Activated T-helper 1 cell treated with anti-CD3 and anti-CD28 coated beads, Interleukin-12 subunit alpha, Interleukin-12 subunit beta, Interleukin-2, Interleukin-4 antibody, amounts not matched to agents 30 ng/mL and 10 ng/mL and 1 ng/mL, durations not matched to agents 14 hours and 24 hours and 36 hours (primary cell): ENCODE results near the gene LRRC4B. TPM values are rescaled to one million over a fixed set of nuclear protein-coding genes. Genes with fewer than 3 reads are reported as not detected.

Experiments
- DNase-seq: peaks from one replicate; pipeline ENCODE4 v3.0.0; 2021; ENCODE audit warnings: low spot score
- H3K27ac Mint-ChIP-seq: one replicate; pipeline ENCODE4 v1.8.0; 2021; ENCODE audit warnings: mild to moderate bottlenecking, mixed read lengths
- H3K27me3 Mint-ChIP-seq: one replicate; pipeline ENCODE4 v1.8.0; 2022; ENCODE audit warnings: mild to moderate bottlenecking, moderate library complexity, mixed read lengths; ENCODE audit not compliant: insufficient read depth
- H3K36me3 Mint-ChIP-seq: one replicate; pipeline ENCODE4 v1.8.0; 2021; ENCODE audit warnings: low read depth, mixed read lengths
- H3K4me1 Mint-ChIP-seq: one replicate; pipeline ENCODE4 v1.8.0; 2021; ENCODE audit warnings: low read depth, mixed read lengths
- H3K4me3 Mint-ChIP-seq: one replicate; pipeline ENCODE4 v1.8.0; 2021; ENCODE audit warnings: mild to moderate bottlenecking, moderate library complexity, mixed read lengths
- H3K9me3 Mint-ChIP-seq: one replicate; pipeline ENCODE4 v1.8.0; 2021; ENCODE audit warnings: mixed read lengths
- intact Hi-C: fragments of 100-400 bp; cut with micrococcal nuclease; formaldehyde crosslinking; loops from one replicate; pipeline ENCODE4 v1.15.1; 2024
- total RNA-seq: library from RNA; stranded (reverse); gene quantifications from 2 replicates; pipeline ENCODE4 v1.2.3, GENCODE V29; 2022

Gene LRRC4B
- total RNA-seq, 1 donor from 2014 or later: 0.05 TPM

GRCh38 chr19:50482271-50482855, 85.9 kb downstream of the LRRC4B start:
- Mint-ChIP-seq H3K27ac (no peak overlapping the region), H3K9me3 (peaks cover 16% of the 10 kb centered on the region), H3K4me3 (no peak overlapping the region), H3K36me3 (peaks cover 38% of the 10 kb centered on the region), H3K4me1 (peaks cover 14% of the 10 kb centered on the region), H3K27me3 (no peaks in the 10 kb centered on the region)
- no peak for DNase-seq
- intact Hi-C loops: no loop called here

GRCh38 chr19:50481351-50482149, 86.7 kb downstream of the LRRC4B start:
- H3K27me3 Mint-ChIP-seq: no peaks in the 10 kb centered on the region

GRCh38 chr19:50480281-50481111, 87.7 kb downstream of the LRRC4B start:
- Mint-ChIP-seq H3K27me3 (no peaks in the 10 kb centered on the region), H3K36me3 (peaks cover 28% of the 10 kb centered on the region), H3K4me1 (peaks cover 20% of the 10 kb centered on the region), H3K9me3 (peaks cover 3% of the 10 kb centered on the region), H3K4me3 (no peak overlapping the region), H3K27ac (no peak overlapping the region)
- DNase-seq: no peak
- intact Hi-C loops: no loop called here

More at GRCh38 chr19:50481351-50482149, 86.7 kb downstream of the LRRC4B start:
- H3K4me3 Mint-ChIP-seq: no peak overlapping the region
- peaks cover 12% of the 10 kb centered on the region for H3K9me3 Mint-ChIP-seq
- H3K4me1 Mint-ChIP-seq: peaks cover 19% of the 10 kb centered on the region
- H3K36me3 Mint-ChIP-seq: peaks cover 35% of the 10 kb centered on the region
- no peak for DNase-seq
- intact Hi-C loops: no loop called here
- no peak overlapping the region for H3K27ac Mint-ChIP-seq

DNA sequence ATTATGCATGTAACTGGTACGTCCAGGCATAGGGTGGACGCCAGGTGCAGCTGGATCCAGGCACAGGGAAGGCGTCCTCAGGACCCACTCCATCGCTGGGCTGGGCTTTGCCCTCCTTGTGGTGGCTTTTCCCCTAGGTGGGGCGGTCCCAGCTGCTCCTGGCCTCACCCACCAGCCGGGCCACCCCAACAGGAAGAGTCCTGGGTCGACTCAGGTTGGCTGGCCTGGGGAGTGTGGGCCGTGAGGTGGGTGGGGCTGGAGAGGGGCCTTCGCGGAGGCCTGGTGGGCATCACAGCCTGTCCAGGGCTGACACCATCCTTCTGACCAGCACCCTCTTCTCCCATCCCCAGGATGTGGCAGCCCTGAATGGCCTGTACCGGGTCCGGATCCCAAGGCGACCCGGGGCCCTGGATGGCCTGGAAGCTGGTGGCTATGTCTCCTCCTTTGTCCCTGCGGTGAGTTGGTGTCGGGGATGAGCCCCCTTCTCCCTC, 88.4 kb downstream of the LRRC4B start:
- Mint-ChIP-seq H3K9me3 (no peaks in the 10 kb centered on the region), H3K4me1 (peaks cover 20% of the 10 kb centered on the region), H3K4me3 (no peak overlapping the region), H3K36me3 (peaks cover 21% of the 10 kb centered on the region), H3K27ac (no peak overlapping the region), H3K27me3 (no peaks in the 10 kb centered on the region)
- no peak for DNase-seq
- intact Hi-C loops: loop anchor here (5.0 kb wide), 1 partner anchor 123 kb away; no protein-coding TSS in a partner anchor

GRCh38 chr19:50478901-50479715, 89.1 kb downstream of the LRRC4B start:
- intact Hi-C loops: loop anchor here (5.0 kb wide), 1 partner anchor 122 kb away; no protein-coding TSS in a partner anchor
- peaks cover 21% of the 10 kb centered on the region for H3K36me3 Mint-ChIP-seq
- no peaks in the 10 kb centered on the region for H3K27me3 Mint-ChIP-seq
- DNase-seq: no peak
- no peaks in the 10 kb centered on the region for H3K9me3 Mint-ChIP-seq
- peak overlapping the region; percentile 39 for H3K4me3 Mint-ChIP-seq
- no peak overlapping the region for H3K27ac Mint-ChIP-seq
- H3K4me1 Mint-ChIP-seq: peaks cover 20% of the 10 kb centered on the region

DNA sequence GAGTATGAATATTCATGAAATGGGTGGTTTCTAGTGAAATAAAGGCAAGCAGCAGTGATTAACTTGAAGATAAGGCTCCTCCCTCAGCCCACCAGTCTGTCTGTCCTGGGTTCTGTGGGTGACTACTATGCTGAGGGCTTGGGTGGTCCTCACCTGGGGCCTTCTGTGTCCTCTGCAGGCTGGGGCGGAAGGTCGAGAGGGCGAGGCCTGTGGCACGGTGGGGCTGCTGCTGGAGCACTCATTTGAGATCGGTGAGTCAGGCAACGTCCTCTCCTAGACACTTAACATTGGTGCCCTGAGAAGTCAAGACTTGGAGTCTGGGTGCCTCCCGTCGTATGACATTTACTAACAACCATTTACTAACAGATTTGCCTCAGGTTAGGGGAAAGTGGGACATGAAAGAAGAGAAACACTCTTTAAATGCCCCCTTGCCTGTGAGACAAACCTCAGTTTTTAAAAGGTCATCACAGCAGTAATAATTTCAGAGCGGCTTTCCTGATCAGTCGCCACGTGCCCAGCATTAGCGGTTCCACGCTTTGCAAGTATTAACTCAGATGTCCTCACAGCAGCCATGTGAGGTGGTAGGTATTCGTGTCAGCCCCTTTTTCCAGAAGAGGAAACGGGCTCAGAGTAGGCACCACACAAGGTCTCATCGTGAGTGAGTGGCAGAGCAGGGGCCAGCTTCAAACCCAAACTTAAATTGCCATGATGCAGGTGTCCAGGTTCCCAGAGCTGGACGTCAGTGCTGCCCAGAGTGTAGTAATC, 90.3 kb downstream of the LRRC4B start:
- no peaks in the 10 kb centered on the region for H3K9me3 Mint-ChIP-seq
- no peaks in the 10 kb centered on the region for H3K27me3 Mint-ChIP-seq
- H3K4me3 Mint-ChIP-seq: peak overlapping the region; percentile 91
- H3K4me1 Mint-ChIP-seq: peaks cover 20% of the 10 kb centered on the region
- no peak for DNase-seq
- intact Hi-C loops: loop anchor here (5.0 kb wide), 1 partner anchor 121 kb away; no protein-coding TSS in a partner anchor
- H3K36me3 Mint-ChIP-seq: peaks cover 16% of the 10 kb centered on the region
- H3K27ac Mint-ChIP-seq: peak overlapping the region; percentile 34

DNA sequence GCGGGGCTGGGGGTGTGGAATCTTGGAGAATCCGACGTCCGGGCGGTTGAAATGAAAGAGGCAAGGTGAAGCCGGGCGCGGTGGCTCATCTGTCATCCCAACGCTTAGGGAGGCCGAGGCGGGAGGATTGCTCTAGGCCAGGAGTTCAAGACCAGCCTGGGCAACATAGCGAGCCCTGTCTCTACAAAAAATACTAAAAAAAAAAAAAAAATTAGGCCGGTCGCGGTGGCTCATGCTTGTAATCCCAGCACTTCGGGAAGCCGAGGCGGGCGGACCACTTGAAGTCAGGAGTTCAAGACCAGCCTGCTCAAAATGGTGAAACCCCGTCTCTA, 91.4 kb downstream of the LRRC4B start:
- Mint-ChIP-seq H3K27me3 (no peaks in the 10 kb centered on the region), H3K27ac (peak overlapping the region; percentile 59), H3K4me3 (peak overlapping the region; percentile 91), H3K36me3 (peaks cover 13% of the 10 kb centered on the region), H3K4me1 (peaks cover 20% of the 10 kb centered on the region), H3K9me3 (no peaks in the 10 kb centered on the region)
- intact Hi-C loops: loop anchor here (1.0 to 5.0 kb wide), 4 partner anchors 34 to 181 kb away; partner anchors contain the start of gene JOSD2
- no peak for DNase-seq

DNA sequence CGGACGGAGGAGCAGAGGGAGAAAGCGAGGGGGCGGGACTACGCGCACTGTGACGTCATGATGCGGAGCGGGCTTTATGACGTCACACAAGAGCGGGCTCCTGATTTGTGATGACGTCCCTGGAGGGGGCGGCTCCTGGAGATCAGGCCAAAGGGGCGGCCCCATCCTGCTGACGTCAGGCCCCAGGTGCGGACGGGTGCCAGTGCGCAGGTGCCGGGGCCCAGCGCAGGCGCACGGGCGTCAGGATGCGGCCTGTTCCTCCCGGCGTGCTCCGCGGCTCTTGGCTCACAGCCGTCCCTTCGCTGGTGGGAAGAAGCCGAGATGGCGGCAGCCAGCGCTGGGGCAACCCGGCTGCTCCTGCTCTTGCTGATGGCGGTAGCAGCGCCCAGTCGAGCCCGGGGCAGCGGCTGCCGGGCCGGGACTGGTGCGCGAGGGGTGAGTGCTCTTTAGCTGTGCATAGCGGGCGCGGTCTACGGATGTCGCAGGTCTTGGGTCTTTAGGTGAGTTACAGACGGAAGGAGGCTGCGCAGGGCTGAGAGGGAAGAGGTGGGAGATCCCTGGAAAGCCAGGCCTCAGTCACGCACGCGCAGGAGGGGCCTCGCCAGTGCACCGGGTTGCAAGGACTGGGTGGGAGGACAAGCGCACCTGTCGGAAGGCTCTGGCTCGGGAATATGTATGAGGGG, 91.9 kb downstream of the LRRC4B start, which contains the start of the genes EMC10 and GARIN5A:
EMC10 (plus strand) TSS at position 284 of the 683 bp plus-strand sequence; CDS start at position 322, 38 bp downstream.
GARIN5A (minus strand) TSS at position 625 of the 683 bp plus-strand sequence; CDS start at position 165, 460 bp downstream.
- peaks cover 13% of the 10 kb centered on the region for H3K36me3 Mint-ChIP-seq
- peaks cover 20% of the 10 kb centered on the region for H3K4me1 Mint-ChIP-seq
- no peaks in the 10 kb centered on the region for H3K27me3 Mint-ChIP-seq
- intact Hi-C loops: loop anchor here (1.0 to 5.0 kb wide), 4 partner anchors 35 to 182 kb away; partner anchors contain the start of gene JOSD2
- peak; percentile 92 for DNase-seq
- no peaks in the 10 kb centered on the region for H3K9me3 Mint-ChIP-seq
- H3K27ac Mint-ChIP-seq: peak within 1 kb of the TSS; percentile 72
- H3K4me3 Mint-ChIP-seq: peak within 1 kb of the TSS; percentile 91

GRCh38 chr19:50475736-50476223, 92.5 kb downstream of the LRRC4B start:
- Mint-ChIP-seq H3K4me1 (peaks cover 20% of the 10 kb centered on the region), H3K9me3 (no peaks in the 10 kb centered on the region), H3K4me3 (peak overlapping the region; percentile 91), H3K36me3 (peaks cover 11% of the 10 kb centered on the region), H3K27ac (peak overlapping the region; percentile 72), H3K27me3 (no peaks in the 10 kb centered on the region)
- no peak for DNase-seq
- intact Hi-C loops: loop anchor here (1.0 to 5.0 kb wide), 4 partner anchors 36 to 183 kb away; partner anchors contain the start of gene JOSD2

- Mint-ChIP-seq H3K36me3 (peaks cover 11% of the 10 kb centered on the region), H3K4me3 (peak overlapping the region; percentile 75), H3K9me3 (no peaks in the 10 kb centered on the region), H3K27me3 (no peaks in the 10 kb centered on the region), H3K27ac (peak overlapping the region; percentile 38), H3K4me1 (peaks cover 20% of the 10 kb centered on the region)
- no peak for DNase-seq
- intact Hi-C loops: loop anchor here (5.0 kb wide), 1 partner anchor 118 kb away; no protein-coding TSS in a partner anchor
These were observed 93.1 kb downstream of the LRRC4B start for GRCh38 chr19:50475101-50475568.
